SJSA1 (cell line): ENCODE data around the gene MYT1. TPM values are rescaled to one million over a fixed set of nuclear protein-coding genes. Genes with fewer than 3 reads are reported as not detected.

Source experiments
- DNase-seq, 2 experiments: peaks; one replicate each; pipeline ENCODE4 v3.0.0-alpha.2; 2015 to 2020; ENCODE audit warnings: low spot score in 2 of 2, low read depth in 1 of 2
- H3K27ac ChIP-seq: fragments of 250-450 bp; sonication (Bioruptor Pico); 2 replicates; pipeline ENCODE4 v1.5.1; 2020; ENCODE audit warnings: mild to moderate bottlenecking, moderate library complexity
- H3K27me3 ChIP-seq: fragments of 250-450 bp; sonication (Bioruptor Pico); replicated peaks from 2 replicates; pipeline ENCODE4 v1.5.1; 2020; ENCODE audit warnings: mild to moderate bottlenecking, moderate library complexity
- H3K36me3 ChIP-seq: fragments of 250-450 bp; sonication (Bioruptor Pico); 2 replicates; pipeline ENCODE4 v1.5.1; 2020; ENCODE audit warnings: mild to moderate bottlenecking
- H3K4me1 ChIP-seq: fragments of 250-450 bp; sonication (Bioruptor Pico); replicated peaks from 2 replicates; pipeline ENCODE4 v1.6.1; 2021; ENCODE audit warnings: mild to moderate bottlenecking
- H3K4me3 ChIP-seq: fragments of 250-450 bp; sonication (Bioruptor Pico); 2 replicates; pipeline ENCODE4 v1.5.1; 2020; ENCODE audit warnings: mild to moderate bottlenecking
- H3K9me3 ChIP-seq: fragments of 250-450 bp; sonication (Bioruptor Pico); replicated peaks from 2 replicates; pipeline ENCODE4 v1.5.1; 2020; ENCODE audit warnings: mild to moderate bottlenecking
- total RNA-seq: library from RNA; depleted of rRNA; stranded (reverse); fragments of >200 nt; shearing (Covaris generic); gene quantifications from 2 replicates; pipeline ENCODE4 v1.2.3, GENCODE V29; 2014

The MYT1 gene
- total RNA-seq, 1 experiment from 2014 or later = not detected

DNA sequence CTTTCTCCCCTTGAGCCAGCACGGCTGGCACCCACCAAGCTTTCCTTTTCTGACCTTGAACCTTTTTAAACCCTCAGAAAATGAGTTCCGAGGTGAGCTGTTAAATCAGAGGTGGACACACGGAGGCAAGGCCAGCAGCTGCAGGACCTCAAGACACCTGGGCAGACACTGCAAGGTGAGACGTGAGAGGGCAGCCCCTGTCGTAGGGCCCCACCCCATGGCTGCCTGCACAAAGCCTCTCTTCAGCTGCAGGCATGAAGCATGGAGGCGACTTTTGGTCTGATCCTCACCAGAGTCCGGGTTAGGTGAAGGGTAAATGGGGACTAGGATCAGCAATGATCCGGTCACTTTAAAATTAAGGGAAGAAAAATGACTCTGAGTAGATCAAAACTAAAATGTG lies 25.7 kb downstream of the MYT1 start:
- H3K36me3 ChIP-seq = no peaks in the 10 kb centered on the region
- H3K9me3 ChIP-seq = no peaks in the 10 kb centered on the region; the same call in 1 of the 2 replicates
- no peak overlapping the region for H3K27ac ChIP-seq
- no peaks in the 10 kb centered on the region for H3K4me1 ChIP-seq
- no peak overlapping the region for H3K4me3 ChIP-seq
- H3K27me3 ChIP-seq = peaks cover 16% of the 10 kb centered on the region; the same call in 1 of the 2 replicates
- no peak for DNase-seq

DNA sequence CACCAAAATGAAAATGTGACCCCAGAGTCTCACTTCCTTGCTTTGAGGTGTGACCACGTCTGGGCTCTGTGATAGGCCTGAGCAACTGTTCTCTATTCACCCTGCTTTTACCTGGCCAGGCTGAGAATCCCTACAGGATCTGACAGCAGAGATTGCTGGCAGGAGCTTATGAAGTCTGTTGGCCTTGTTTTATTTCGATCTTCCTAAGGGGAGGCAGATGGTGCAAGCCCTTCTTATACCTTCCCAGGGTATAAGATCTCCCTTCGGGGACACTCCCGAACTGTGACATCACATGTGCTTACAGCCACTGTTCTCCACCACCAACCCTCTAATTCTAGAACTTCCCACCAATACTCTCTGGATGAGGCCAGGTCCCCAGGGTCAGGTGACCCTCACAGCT lies 26.8 kb downstream of the MYT1 start:
- no peak for DNase-seq
- Histone ChIP-seq H3K36me3 (no peaks in the 10 kb centered on the region), H3K9me3 (no peaks in the 10 kb centered on the region), H3K27ac (no peak overlapping the region), H3K4me3 (no peak overlapping the region), H3K27me3 (peaks cover 20% of the 10 kb centered on the region), H3K4me1 (no peaks in the 10 kb centered on the region)

DNA sequence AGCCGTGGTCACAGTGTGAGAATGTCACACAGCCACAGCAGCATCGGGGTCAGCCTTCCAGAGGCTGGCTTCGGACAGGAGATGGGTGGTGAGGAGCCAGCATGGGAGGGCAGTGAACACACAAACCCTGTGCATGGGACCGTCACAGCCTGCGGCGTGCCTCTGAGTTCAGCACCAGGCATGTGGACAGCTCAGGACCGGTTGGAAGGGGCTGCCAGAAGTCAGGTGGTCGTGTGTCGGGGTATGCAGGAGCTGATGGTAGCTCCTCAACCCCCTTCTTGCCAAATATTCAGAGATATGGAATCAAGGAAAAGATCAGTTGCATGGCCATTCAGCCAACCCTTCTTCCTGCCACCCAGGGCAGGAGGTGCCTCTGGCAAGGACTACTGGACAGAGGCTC lies 28.2 kb downstream of the MYT1 start:
- no peak overlapping the region for H3K4me3 ChIP-seq

DNA sequence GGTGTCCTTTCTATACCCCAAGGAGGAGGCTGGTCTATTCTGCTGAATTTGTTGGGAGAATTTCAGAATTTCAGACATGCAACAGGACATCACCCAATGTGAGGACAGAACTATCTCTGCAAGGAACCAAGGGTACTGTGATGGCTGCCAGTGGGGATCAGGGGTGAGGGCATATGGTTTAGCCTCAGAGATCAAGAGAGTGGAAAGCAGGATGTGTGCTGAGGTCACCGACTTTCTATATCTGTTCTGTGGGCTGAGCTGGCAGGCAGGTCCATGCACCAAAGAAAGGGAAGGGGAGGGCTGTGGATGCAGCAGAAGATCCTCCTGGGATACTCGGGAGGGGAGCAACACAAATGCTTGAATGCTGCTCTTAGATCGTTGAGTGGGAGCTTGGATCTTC lies 28.8 kb downstream of the MYT1 start:
- Histone ChIP-seq H3K27me3 (peaks cover 29% of the 10 kb centered on the region), H3K4me1 (no peaks in the 10 kb centered on the region), H3K4me3 (no peak overlapping the region), H3K9me3 (no peaks in the 10 kb centered on the region), H3K27ac (no peak overlapping the region), H3K36me3 (no peaks in the 10 kb centered on the region)
- DNase-seq = no peak

More for the DNA sequence above, 28.2 kb downstream of the MYT1 start:
- peaks cover 29% of the 10 kb centered on the region for H3K27me3 ChIP-seq
- H3K9me3 ChIP-seq = no peaks in the 10 kb centered on the region
- no peak for DNase-seq
- no peak overlapping the region for H3K27ac ChIP-seq
- no peaks in the 10 kb centered on the region for H3K36me3 ChIP-seq
- no peaks in the 10 kb centered on the region for H3K4me1 ChIP-seq

DNA sequence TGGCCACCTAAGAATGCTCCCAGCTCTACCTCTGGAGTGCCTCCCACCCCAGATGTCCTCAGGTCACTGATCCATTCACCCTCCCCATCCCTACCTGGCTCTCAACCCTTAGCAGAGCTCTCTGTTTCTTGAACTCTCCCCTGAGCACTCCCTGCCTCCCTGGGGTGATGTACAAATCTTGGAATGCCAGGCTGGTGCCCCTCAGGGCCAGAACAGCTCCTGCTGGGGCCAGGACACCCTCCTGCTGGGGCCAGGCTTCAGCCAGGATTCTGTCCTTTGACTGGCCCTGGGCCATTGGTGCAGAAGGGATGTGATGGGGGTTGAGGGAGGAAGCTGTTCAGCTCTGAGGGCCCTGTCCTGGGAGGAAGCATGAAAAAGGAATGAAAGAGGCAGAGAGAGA lies 30.0 kb downstream of the MYT1 start:
- DNase-seq = no peak
- Histone ChIP-seq H3K9me3 (no peaks in the 10 kb centered on the region), H3K36me3 (no peaks in the 10 kb centered on the region), H3K27me3 (peaks cover 39% of the 10 kb centered on the region), H3K27ac (no peak overlapping the region), H3K4me1 (no peaks in the 10 kb centered on the region), H3K4me3 (no peak overlapping the region)

DNA sequence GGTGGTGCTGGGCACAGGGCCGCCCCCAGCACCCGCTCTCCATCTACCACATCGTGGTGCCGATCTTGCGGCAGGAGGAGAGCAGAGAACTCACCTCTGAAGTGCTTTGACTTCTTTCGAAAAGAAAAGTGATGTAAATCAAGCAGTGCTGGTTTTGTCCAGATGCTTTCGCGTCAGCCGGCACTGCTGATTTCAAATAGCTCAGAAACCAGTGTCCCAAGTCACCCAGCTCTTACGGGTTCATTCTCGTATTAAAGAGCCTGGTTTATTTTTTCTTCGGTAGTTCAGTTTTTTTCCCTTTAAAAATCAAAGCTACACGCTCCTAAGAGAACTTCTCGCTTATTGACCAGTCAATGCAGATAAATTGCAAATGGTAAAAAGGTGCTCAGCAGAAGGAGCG lies 32.1 kb downstream of the MYT1 start:
- H3K9me3 ChIP-seq = no peaks in the 10 kb centered on the region
- peaks cover 47% of the 10 kb centered on the region for H3K27me3 ChIP-seq
- no peaks in the 10 kb centered on the region for H3K36me3 ChIP-seq
- no peak for DNase-seq
- no peak overlapping the region for H3K27ac ChIP-seq
- H3K4me3 ChIP-seq = no peak overlapping the region
- no peaks in the 10 kb centered on the region for H3K4me1 ChIP-seq

DNA sequence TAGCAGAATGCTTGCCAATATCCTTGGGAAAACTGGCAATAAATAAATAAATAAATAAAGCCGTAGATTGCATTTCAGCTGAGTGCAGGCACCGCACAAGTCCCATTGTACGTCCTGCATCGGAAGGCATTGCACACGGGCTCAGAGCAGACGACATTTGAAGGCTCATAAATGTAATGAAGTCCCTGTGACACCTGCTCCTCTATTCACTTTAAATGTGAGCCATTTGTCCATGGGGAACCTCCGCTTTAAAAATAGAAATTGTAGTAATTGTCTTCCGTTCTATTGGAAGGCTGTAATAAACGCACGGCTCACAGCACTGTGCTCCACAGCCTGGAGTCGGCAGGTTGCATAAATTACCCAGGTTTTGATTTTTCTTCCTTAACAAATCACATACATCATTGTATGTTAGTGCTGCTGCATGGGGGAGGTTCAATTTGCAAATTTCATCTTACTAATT lies 32.6 kb downstream of the MYT1 start:
- Histone ChIP-seq H3K36me3 (no peaks in the 10 kb centered on the region), H3K4me3 (no peak overlapping the region), H3K9me3 (no peaks in the 10 kb centered on the region), H3K27ac (no peak overlapping the region), H3K4me1 (no peaks in the 10 kb centered on the region), H3K27me3 (peaks cover 46% of the 10 kb centered on the region)
- DNase-seq = no peak

DNA sequence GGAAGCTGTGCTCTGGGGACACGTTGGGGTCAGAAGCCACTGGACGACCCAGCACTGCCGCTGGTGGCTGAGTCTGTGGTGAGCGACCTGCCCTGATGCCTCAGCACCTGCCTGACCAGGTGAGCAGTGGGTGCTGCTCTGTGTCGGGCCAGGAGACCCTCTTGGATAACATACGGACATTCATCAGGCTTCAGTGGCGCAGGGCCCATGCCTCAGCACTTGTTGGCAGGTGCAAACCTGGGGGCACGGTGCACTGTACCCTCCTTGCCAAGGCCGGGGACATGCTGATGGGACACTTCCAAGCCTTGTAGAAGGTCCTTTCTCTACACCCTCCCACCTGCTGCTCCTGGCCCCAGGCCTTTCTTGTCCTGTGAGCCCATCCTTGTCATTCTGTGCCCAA lies 34.1 kb downstream of the MYT1 start:
- Histone ChIP-seq H3K36me3 (no peaks in the 10 kb centered on the region), H3K27ac (no peak overlapping the region), H3K27me3 (peaks cover 43% of the 10 kb centered on the region), H3K4me3 (no peak overlapping the region), H3K9me3 (no peaks in the 10 kb centered on the region), H3K4me1 (no peaks in the 10 kb centered on the region)
- no peak for DNase-seq

DNA sequence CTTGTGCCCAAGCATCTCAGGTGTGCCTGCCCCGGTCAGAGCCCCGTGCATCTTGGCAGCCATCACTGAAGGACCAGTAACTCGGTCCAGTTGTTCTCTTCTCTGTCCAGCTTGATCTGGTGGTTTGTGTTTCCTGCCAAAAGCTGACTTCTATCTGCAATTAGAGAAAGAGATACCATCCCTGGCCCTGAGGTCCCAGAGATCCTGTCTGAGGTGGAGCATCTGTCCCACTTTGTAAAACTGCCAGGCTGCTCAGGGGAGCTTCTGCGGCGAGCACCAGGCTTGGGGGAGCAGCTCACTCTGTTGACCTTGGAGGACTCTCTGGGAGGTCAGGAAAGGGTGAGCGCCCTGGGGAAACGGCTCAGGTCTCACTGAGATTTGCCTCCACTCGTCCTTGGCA lies 35.1 kb downstream of the MYT1 start:
- no peak overlapping the region for H3K4me3 ChIP-seq
- no peaks in the 10 kb centered on the region for H3K36me3 ChIP-seq
- H3K27ac ChIP-seq = no peak overlapping the region
- no peak for DNase-seq
- peaks cover 38% of the 10 kb centered on the region for H3K27me3 ChIP-seq
- H3K4me1 ChIP-seq = no peaks in the 10 kb centered on the region
- no peaks in the 10 kb centered on the region for H3K9me3 ChIP-seq

DNA sequence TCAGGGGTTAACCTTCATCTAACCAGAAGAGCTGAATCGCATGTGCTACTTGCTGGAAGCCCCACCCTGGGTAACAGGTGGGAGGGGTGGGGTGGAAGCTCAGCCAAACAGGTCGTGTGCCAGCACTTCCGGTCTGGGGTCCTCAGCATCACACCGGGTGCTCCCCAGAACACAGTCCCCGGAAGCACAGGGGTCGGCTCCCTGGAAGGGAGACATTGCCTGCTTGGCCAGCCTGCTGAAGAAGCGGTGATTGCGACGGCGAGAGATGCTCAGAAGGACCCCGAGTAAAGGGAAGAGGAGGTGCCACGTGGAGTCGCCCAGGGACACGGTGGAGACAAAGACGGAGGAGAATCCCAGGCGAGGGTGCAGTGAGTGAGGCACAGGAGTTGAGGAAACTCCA lies 36.5 kb downstream of the MYT1 start:
- H3K36me3 ChIP-seq = no peaks in the 10 kb centered on the region

DNA sequence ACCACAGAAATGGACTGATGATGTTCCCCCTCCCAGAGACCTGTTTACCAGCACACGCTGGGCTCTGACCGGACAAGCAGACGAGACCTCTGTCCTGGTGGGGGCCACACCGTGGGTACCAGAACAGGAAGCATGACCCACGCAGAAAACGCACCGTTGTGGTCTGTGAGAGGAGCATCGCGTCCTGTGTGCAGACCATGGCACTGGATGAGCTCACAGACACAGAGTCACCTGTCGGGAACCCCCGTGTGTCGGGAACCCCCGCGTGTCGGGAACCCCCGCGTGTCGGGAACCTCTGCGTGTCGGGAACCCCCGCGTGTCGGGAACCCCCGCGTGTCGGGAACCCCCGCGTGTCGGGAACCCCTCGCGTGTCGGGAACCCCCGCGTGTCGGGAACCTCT lies 37.4 kb downstream of the MYT1 start:
- Histone ChIP-seq H3K4me1 (no peaks in the 10 kb centered on the region), H3K9me3 (no peaks in the 10 kb centered on the region), H3K27me3 (peaks cover 40% of the 10 kb centered on the region), H3K36me3 (no peaks in the 10 kb centered on the region), H3K27ac (no peak overlapping the region), H3K4me3 (no peak overlapping the region)
- no peak for DNase-seq

More for the DNA sequence above, 36.5 kb downstream of the MYT1 start:
- no peak overlapping the region for H3K4me3 ChIP-seq
- peaks cover 39% of the 10 kb centered on the region for H3K27me3 ChIP-seq
- H3K27ac ChIP-seq = no peak overlapping the region
- no peak for DNase-seq
- H3K4me1 ChIP-seq = no peaks in the 10 kb centered on the region
- H3K9me3 ChIP-seq = no peaks in the 10 kb centered on the region

DNA sequence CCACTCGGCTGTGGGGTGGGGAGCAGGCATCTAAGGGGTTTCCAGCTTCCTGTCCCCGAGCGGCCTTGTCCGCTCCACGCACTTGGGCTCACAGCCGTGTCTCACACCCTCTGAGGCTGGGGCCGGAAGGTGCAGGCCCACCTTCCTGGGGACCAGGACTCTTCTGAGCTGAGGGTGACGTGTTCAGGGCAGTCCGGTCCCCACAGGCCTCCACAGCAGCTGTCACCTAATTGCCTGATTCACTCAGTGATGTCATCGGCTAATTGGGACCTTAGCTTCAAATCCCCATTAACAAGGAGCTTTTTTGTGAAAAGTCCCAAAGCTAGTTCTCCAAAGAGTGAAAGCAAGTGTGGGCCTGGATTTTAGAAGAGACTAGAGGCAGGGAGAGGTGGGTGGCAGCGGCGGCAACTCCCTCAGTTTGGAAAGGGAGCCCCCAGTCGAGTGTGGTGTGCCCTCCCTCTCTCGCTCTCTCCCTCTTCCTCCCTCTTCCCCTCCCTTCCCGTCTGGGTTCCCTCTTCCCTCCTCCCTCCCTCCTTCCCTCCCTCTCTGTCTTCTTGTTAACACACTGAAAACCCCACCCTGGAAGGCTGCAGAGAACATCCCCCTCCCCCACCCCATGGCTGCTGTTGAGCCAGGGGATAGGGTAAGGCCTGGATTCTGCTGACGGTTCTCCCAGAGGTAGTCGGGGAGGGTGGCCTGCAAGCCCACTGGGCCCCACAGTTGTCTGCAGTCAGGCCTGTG lies 39.0 kb downstream of the MYT1 start:
- Histone ChIP-seq H3K9me3 (no peaks in the 10 kb centered on the region), H3K4me3 (no peak overlapping the region), H3K4me1 (no peaks in the 10 kb centered on the region), H3K36me3 (no peaks in the 10 kb centered on the region), H3K27me3 (peaks cover 43% of the 10 kb centered on the region), H3K27ac (no peak overlapping the region)
- DNase-seq = no peak

DNA sequence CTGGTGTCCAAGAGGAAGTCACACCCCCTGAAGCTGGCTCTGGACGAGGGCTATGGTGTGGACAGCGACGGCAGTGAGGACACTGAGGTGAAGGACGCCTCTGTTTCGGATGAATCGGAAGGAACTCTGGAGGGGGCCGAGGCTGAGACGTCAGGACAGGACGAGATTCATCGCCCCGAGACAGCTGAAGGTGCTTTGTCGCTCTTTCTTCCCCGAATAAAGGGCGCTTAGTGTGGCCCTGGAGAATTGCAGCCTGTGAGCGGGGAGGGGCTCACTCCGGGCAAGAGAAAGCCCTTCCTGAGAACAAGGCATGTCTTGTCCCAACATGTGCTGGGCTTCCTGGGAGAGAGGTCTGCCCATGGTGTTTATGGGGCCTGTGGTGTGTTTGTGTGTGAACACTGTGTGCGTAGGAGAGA lies 41.4 kb downstream of the MYT1 start:
- peaks cover 40% of the 10 kb centered on the region for H3K27me3 ChIP-seq

DNA sequence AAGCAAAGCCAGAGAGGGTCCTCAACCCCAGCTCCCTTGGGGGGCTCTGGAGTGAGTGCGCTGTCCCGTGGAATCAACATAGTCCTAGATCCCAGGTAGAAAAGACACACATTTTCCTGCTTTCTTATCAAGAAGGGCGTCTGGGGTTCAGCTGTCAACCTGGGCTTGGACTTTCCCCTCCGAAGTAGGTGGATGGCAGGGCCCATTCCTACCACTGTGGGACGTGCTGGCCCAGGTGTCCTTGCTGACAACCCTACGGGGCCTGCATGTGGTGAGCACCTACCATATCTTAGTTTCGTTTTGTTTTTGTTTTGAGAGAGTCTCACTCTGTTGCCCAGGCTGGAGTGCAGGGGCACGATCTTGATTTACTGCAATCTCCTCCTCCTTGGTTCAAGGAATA lies 42.4 kb downstream of the MYT1 start:
- Histone ChIP-seq H3K36me3 (no peaks in the 10 kb centered on the region), H3K4me3 (no peak overlapping the region), H3K27me3 (peaks cover 45% of the 10 kb centered on the region), H3K27ac (no peak overlapping the region), H3K4me1 (no peaks in the 10 kb centered on the region), H3K9me3 (no peaks in the 10 kb centered on the region)
- no peak for DNase-seq

More for the DNA sequence above, 41.4 kb downstream of the MYT1 start:
- DNase-seq = no peak
- Histone ChIP-seq H3K9me3 (no peaks in the 10 kb centered on the region), H3K36me3 (no peaks in the 10 kb centered on the region), H3K27ac (no peak overlapping the region), H3K4me1 (no peaks in the 10 kb centered on the region), H3K4me3 (no peak overlapping the region)
